PC-3 (cell line): ENCODE data around the gene TTC23L. TPM values are rescaled to one million over a fixed set of nuclear protein-coding genes. Genes with fewer than 3 reads are reported as not detected.

Experiments used
- ATAC-seq: fragments of 200-7000 bp; cut with Tn5 transposase; 2 replicates; pipeline ENCODE4 v1.9.1; 2020; ENCODE audit warnings: mild to moderate bottlenecking, moderate library complexity
- BruUV-seq: library from RNA; stranded (reverse); fragments of 400-500 nt; replicated peaks from 2 replicates; lab custom pipeline; 2021; lab: Mats Ljungman, UMichigan
- CTCF ChIA-PET: fragments of 300-600 bp; sonication (Branson Sonifier 250); formaldehyde crosslinking; loops from one replicate; lab custom pipeline; 2022; ENCODE audit warnings: antibody characterized with exemption; lab: Charles Lee
- POLR2A ChIA-PET: fragments of 300-600 bp; sonication (Branson Sonifier 250); formaldehyde crosslinking; loops from one replicate; lab custom pipeline; 2022; ENCODE audit warnings: antibody characterized with exemption; ENCODE audit not compliant: unreplicated experiment; lab: Charles Lee
- DNase-seq: peaks from one replicate; pipeline ENCODE4 v3.0.0-alpha.2; 2015
- H2AFZ ChIP-seq: fragments of 300-600 bp; sonication (generic); 2 replicates; pipeline ENCODE4 v1.6.0; 2016; ENCODE audit warnings: antibody characterized with exemption, low read length
- H3F3A ChIP-seq: fragments of 300-600 bp; sonication (generic); one replicate; pipeline ENCODE4 v1.6.0; 2017; ENCODE audit warnings: antibody characterized with exemption, low read length, control low read depth, mild to moderate bottlenecking; ENCODE audit not compliant: unreplicated experiment
- H3K27ac ChIP-seq: fragments of 300-600 bp; sonication (generic); 2 replicates; pipeline ENCODE4 v1.5.1; 2016; ENCODE audit warnings: mild to moderate bottlenecking, low read length
- H3K27me3 ChIP-seq: fragments of 300-600 bp; sonication (generic); 2 replicates; pipeline ENCODE4 v1.6.1; 2016; ENCODE audit warnings: low read length, mixed read lengths
- H3K36me3 ChIP-seq: fragments of 300-600 bp; sonication (generic); 2 replicates; pipeline ENCODE4 v1.6.1; 2016; ENCODE audit warnings: low read depth, mixed run types, low read length, mixed read lengths
- H3K4me1 ChIP-seq: fragments of 300-600 bp; sonication (generic); 2 replicates; pipeline ENCODE4 v1.5.1; 2016; ENCODE audit warnings: low read length; ENCODE audit not compliant: insufficient read depth
- H3K4me2 ChIP-seq: fragments of 300-600 bp; sonication (generic); 2 replicates; pipeline ENCODE4 v1.6.0; 2016; ENCODE audit warnings: low read length
- H3K4me3 ChIP-seq: fragments of 300-600 bp; sonication (generic); 2 replicates; pipeline ENCODE4 v1.5.1; 2016; ENCODE audit warnings: mild to moderate bottlenecking, low read length, mixed read lengths
- H3K79me2 ChIP-seq: fragments of 300-600 bp; sonication (generic); 2 replicates; pipeline ENCODE4 v1.6.1; 2017; ENCODE audit warnings: low read length, mixed read lengths
- H3K9ac ChIP-seq: fragments of 300-600 bp; sonication (generic); 2 replicates; pipeline ENCODE4 v1.6.0; 2016; ENCODE audit warnings: mild to moderate bottlenecking, low read length
- H3K9me2 ChIP-seq: fragments of 300-600 bp; sonication (generic); replicated peaks from 2 replicates; pipeline ENCODE4 v1.6.1; 2016; ENCODE audit warnings: mixed run types, low read length, mixed read lengths
- H3K9me3 ChIP-seq: fragments of 300-600 bp; sonication (generic); 2 replicates; pipeline ENCODE4 v1.6.1; 2016; ENCODE audit warnings: low read length, mixed read lengths
- H4K20me1 ChIP-seq: fragments of 300-600 bp; sonication (generic); 2 replicates; pipeline ENCODE4 v1.6.1; 2016; ENCODE audit warnings: low read length, mixed read lengths
- EZH2 ChIP-seq: fragments of 300-600 bp; sonication (generic); IDR thresholded peaks from one replicate; pipeline ENCODE4 v1.6.1; 2017; ENCODE audit warnings: antibody characterized with exemption, mild to moderate bottlenecking, low read length; ENCODE audit not compliant: unreplicated experiment
- EZH2phosphoT487 ChIP-seq: fragments of 300-600 bp; sonication (generic); IDR thresholded peaks from 2 replicates; pipeline ENCODE4 v1.6.1; 2018; ENCODE audit warnings: mild to moderate bottlenecking, antibody characterized with exemption, low read length, borderline replicate concordance
- intact Hi-C: fragments of 100-400 bp; cut with micrococcal nuclease; formaldehyde crosslinking; loops from 2 replicates; pipeline ENCODE4 v1.9.0; 2023
- total RNA-seq: library from RNA; depleted of rRNA; stranded (reverse); fragments of >200 nt; gene quantifications from 2 replicates; pipeline ENCODE4 v1.2.3, GENCODE V29; 2014
- TF ChIP-seq, protein P1 (sequence below): fragments of 300-600 bp; sonication (generic); conservative IDR thresholded peaks from 2 replicates; pipeline ENCODE4 v1.5.1; 2017; ENCODE audit warnings: antibody characterized with exemption, low read depth, mild to moderate bottlenecking, low read length

Gene TTC23L
- total RNA-seq, 1 experiment from 2014 or later: 0.84 TPM

DNA sequence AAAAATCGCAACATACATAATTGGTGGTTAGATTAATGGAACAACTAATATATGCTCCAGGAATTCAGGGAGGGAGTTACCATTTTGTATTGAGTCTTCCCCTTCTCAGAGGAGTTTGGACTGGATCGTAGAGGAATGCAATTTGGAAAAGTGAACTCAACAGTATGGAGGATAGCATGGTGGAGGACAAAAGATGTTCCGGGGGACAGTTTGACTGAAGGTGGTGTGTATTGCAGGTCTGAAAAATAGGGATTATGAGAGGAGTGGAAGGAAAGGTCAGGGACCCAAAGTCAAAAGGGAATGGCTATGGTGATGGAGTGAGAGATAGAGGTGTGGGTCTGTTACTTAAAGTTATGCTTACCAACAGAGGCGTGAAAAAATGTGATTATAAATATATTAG lies 91.9 kb downstream of the TTC23L start:
- H3K4me2 ChIP-seq: peak overlapping the region; percentile 92
- H3F3A ChIP-seq: peaks cover 12% of the 10 kb centered on the region
- ATAC-seq (no peak), DNase-seq (no peak)
- H3K79me2 ChIP-seq: peaks cover 50% of the 10 kb centered on the region
- peak overlapping the region; percentile 97; the same call in 1 of the 2 replicates for H2AFZ ChIP-seq
- H4K20me1 ChIP-seq: peaks cover 8% of the 10 kb centered on the region; the same call in 1 of the 2 replicates
- peak overlapping the region; percentile 48 for H3K27ac ChIP-seq
- intact Hi-C loops: loop anchor here (2.0 kb wide), 2 partner anchors 28 to 72 kb away; no protein-coding TSS in a partner anchor
- H3K36me3 ChIP-seq: peaks cover 17% of the 10 kb centered on the region; the same call in 1 of the 2 replicates
- CTCF ChIA-PET: no interaction called here
- peaks cover 12% of the 10 kb centered on the region for H3K4me1 ChIP-seq
- H3K9me3 ChIP-seq: no peaks in the 10 kb centered on the region
- H3K4me3 ChIP-seq: peak overlapping the region; percentile 91
- TF ChIP-seq EZH2phosphoT487 (no peak), EZH2 (no peak)
- TF ChIP-seq, protein P1, sequence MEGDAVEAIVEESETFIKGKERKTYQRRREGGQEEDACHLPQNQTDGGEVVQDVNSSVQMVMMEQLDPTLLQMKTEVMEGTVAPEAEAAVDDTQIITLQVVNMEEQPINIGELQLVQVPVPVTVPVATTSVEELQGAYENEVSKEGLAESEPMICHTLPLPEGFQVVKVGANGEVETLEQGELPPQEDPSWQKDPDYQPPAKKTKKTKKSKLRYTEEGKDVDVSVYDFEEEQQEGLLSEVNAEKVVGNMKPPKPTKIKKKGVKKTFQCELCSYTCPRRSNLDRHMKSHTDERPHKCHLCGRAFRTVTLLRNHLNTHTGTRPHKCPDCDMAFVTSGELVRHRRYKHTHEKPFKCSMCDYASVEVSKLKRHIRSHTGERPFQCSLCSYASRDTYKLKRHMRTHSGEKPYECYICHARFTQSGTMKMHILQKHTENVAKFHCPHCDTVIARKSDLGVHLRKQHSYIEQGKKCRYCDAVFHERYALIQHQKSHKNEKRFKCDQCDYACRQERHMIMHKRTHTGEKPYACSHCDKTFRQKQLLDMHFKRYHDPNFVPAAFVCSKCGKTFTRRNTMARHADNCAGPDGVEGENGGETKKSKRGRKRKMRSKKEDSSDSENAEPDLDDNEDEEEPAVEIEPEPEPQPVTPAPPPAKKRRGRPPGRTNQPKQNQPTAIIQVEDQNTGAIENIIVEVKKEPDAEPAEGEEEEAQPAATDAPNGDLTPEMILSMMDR: no peak
- H3K27me3 ChIP-seq: no peaks in the 10 kb centered on the region
- H3K9ac ChIP-seq: peak overlapping the region; percentile 76
- POLR2A ChIA-PET: no interaction called here
- no TSS peak for BruUV-seq
- H3K9me2 ChIP-seq: no peaks in the 10 kb centered on the region

DNA sequence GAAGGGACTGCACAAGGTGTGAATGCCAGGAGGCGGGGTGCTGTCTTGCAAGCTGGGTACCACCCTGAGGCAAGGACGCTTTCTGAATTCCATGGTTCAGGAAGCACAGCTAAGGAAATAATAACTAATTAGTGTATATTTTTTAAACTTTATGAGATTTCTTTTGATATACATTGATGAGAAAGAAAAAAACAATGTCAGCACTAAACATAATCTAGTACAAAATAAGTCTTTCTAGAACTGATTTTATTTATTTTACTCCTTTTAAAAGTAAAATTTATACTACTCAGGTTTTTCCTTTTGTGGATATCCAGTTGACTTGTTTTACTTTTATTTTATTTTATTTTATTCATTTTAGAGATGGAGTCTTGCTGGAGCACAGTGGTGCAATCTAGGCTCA lies 94.0 kb downstream of the TTC23L start:
- BruUV-seq: no TSS peak
- H4K20me1 ChIP-seq: peaks cover 8% of the 10 kb centered on the region; the same call in 1 of the 2 replicates
- H3K27me3 ChIP-seq: no peaks in the 10 kb centered on the region
- peaks cover 12% of the 10 kb centered on the region for H3K4me1 ChIP-seq
- no peak overlapping the region for H2AFZ ChIP-seq
- no peak overlapping the region for H3K27ac ChIP-seq
- no peak for ATAC-seq
- intact Hi-C loops: no loop called here
- H3F3A ChIP-seq: peaks cover 5% of the 10 kb centered on the region
- no peak overlapping the region for H3K4me2 ChIP-seq
- POLR2A ChIA-PET: no interaction called here
- no peak for DNase-seq
- H3K9ac ChIP-seq: no peak overlapping the region
- CTCF ChIA-PET: no interaction called here
- H3K36me3 ChIP-seq: 0 out of 2 replicates have a peak, but pooled peaks cover 15% of the 10 kb centered on the region
- TF ChIP-seq, protein P1: no peak
- TF ChIP-seq EZH2phosphoT487 (no peak), EZH2 (no peak)
- H3K9me2 ChIP-seq: no peaks in the 10 kb centered on the region
- H3K4me3 ChIP-seq: no peak overlapping the region
- no peaks in the 10 kb centered on the region for H3K9me3 ChIP-seq
- H3K79me2 ChIP-seq: peaks cover 50% of the 10 kb centered on the region

DNA sequence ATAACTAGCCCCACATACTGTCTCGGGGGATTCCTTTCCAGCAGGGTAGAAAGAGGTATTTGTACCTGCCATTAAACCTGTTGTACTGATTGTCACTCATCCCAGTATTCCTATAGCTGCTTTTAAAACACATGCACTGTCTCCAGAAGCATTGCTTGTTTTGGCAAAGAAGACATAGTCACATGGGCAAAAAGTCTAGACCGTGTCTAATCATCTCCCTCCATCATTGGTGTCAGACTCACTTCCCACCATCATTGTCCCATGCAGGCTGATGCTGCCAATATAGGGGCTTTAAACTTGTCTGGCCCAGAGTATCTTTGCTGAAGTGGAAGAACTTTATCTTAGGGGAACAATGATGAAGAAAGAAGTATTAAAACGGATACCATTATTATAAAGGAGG lies 103.0 kb downstream of the TTC23L start:
- H3K9me3 ChIP-seq: no peaks in the 10 kb centered on the region
- ATAC-seq (no peak), DNase-seq (no peak)
- CTCF ChIA-PET: no interaction called here
- no peaks in the 10 kb centered on the region for H3K27me3 ChIP-seq
- no TSS peak for BruUV-seq
- POLR2A ChIA-PET: no interaction called here
- H3F3A ChIP-seq: no peaks in the 10 kb centered on the region
- H3K4me2 ChIP-seq: no peak overlapping the region
- TF ChIP-seq EZH2 (no peak), EZH2phosphoT487 (no peak)
- TF ChIP-seq, protein P1: no peak
- no peak overlapping the region for H3K9ac ChIP-seq
- no peak overlapping the region for H3K27ac ChIP-seq
- no peak overlapping the region for H2AFZ ChIP-seq
- H3K4me1 ChIP-seq: no peaks in the 10 kb centered on the region
- H4K20me1 ChIP-seq: no peaks in the 10 kb centered on the region
- no peaks in the 10 kb centered on the region for H3K79me2 ChIP-seq
- H3K4me3 ChIP-seq: no peak overlapping the region
- no peaks in the 10 kb centered on the region for H3K9me2 ChIP-seq
- intact Hi-C loops: no loop called here
- H3K36me3 ChIP-seq: peaks cover 28% of the 10 kb centered on the region
